A673 (cell line): ENCODE results near the gene CDC42BPB. TPM values are rescaled to one million over a fixed set of nuclear protein-coding genes. Genes with fewer than 3 reads are reported as not detected.

Experiments
- BruUV-seq: library from RNA; stranded (reverse); fragments of 400-500 nt; replicated peaks from 2 replicates; lab custom pipeline; 2021; lab: Mats Ljungman, UMichigan
- CTCF ChIA-PET: fragments of 300-600 bp; sonication (Branson Sonifier 250); formaldehyde crosslinking; loops from one replicate; lab custom pipeline; 2022; ENCODE audit warnings: antibody characterized with exemption; lab: Charles Lee
- POLR2A ChIA-PET: fragments of 300-600 bp; sonication (Branson Sonifier 250); formaldehyde crosslinking; loops from one replicate; lab custom pipeline; 2022; ENCODE audit warnings: antibody characterized with exemption; ENCODE audit not compliant: low non-redundant PET; lab: Charles Lee
- DNase-seq: peaks from one replicate; pipeline ENCODE4 v3.0.0-alpha.2; 2015; ENCODE audit warnings: low spot score
- H3K27ac ChIP-seq: fragments of 200-600 bp; sonication (generic); 2 replicates; pipeline ENCODE4 v1.5.1; 2016; ENCODE audit warnings: mixed run types, low read depth, mild to moderate bottlenecking, mixed read lengths, antibody characterized with exemption, low read length; ENCODE audit not compliant: poor library complexity, severe bottlenecking
- H3K27me3 ChIP-seq: fragments of 200-600 bp; sonication (generic); replicated peaks from 2 replicates; pipeline ENCODE4 v1.6.1; 2017; ENCODE audit warnings: mixed run types, low read depth, mild to moderate bottlenecking, mixed read lengths, antibody characterized with exemption, low read length; ENCODE audit not compliant: insufficient read depth, poor library complexity
- H3K36me3 ChIP-seq: fragments of 200-600 bp; sonication (generic); 2 replicates; pipeline ENCODE4 v1.6.1; 2016; ENCODE audit warnings: mixed run types, mild to moderate bottlenecking, mixed read lengths, antibody characterized with exemption, low read length; ENCODE audit not compliant: insufficient read depth, poor library complexity, severe bottlenecking
- H3K4me1 ChIP-seq: fragments of 200-600 bp; sonication (generic); 2 replicates; pipeline ENCODE4 v1.6.1; 2017; ENCODE audit warnings: mixed run types, mild to moderate bottlenecking, mixed read lengths, antibody characterized with exemption, low read length; ENCODE audit not compliant: insufficient read depth, poor library complexity, severe bottlenecking
- H3K4me3 ChIP-seq: fragments of 200-600 bp; sonication (generic); 2 replicates; pipeline ENCODE4 v1.5.1; 2016; ENCODE audit warnings: low read depth, mixed run types, mild to moderate bottlenecking, mixed read lengths, low read length; ENCODE audit not compliant: poor library complexity, severe bottlenecking
- H3K9me3 ChIP-seq: fragments of 200-600 bp; sonication (generic); 2 replicates; pipeline ENCODE4 v1.6.1; 2016; ENCODE audit warnings: mixed run types, low read depth, mild to moderate bottlenecking, mixed read lengths, antibody characterized with exemption, low read length; ENCODE audit not compliant: poor library complexity, severe bottlenecking
- CTCF ChIP-seq: fragments of 300-800, 200-600 bp; sonication (generic); conservative IDR thresholded peaks from 2 replicates; pipeline ENCODE4 v1.5.1; 2017; ENCODE audit warnings: low read depth, mild to moderate bottlenecking, antibody characterized with exemption, low read length, moderate library complexity, mixed read lengths
- EZH2 ChIP-seq: fragments of 200-600 bp; sonication (generic); IDR thresholded peaks from 2 replicates; pipeline ENCODE4 v1.6.1; 2017; ENCODE audit warnings: borderline replicate concordance, low read depth, mild to moderate bottlenecking, mixed read lengths, antibody characterized with exemption, low read length; ENCODE audit not compliant: poor library complexity, severe bottlenecking
- intact Hi-C: fragments of 100-400 bp; cut with micrococcal nuclease; formaldehyde crosslinking; loops from one replicate; pipeline ENCODE4 v1.10.0; 2022; ENCODE audit not compliant: unreplicated experiment
- total RNA-seq: library from RNA; stranded (reverse); gene quantifications from 2 replicates; pipeline ENCODE4 v1.2.3, GENCODE V29; 2021

Gene CDC42BPB
- total RNA-seq, 1 experiment from 2014 or later, result 103 TPM

DNA sequence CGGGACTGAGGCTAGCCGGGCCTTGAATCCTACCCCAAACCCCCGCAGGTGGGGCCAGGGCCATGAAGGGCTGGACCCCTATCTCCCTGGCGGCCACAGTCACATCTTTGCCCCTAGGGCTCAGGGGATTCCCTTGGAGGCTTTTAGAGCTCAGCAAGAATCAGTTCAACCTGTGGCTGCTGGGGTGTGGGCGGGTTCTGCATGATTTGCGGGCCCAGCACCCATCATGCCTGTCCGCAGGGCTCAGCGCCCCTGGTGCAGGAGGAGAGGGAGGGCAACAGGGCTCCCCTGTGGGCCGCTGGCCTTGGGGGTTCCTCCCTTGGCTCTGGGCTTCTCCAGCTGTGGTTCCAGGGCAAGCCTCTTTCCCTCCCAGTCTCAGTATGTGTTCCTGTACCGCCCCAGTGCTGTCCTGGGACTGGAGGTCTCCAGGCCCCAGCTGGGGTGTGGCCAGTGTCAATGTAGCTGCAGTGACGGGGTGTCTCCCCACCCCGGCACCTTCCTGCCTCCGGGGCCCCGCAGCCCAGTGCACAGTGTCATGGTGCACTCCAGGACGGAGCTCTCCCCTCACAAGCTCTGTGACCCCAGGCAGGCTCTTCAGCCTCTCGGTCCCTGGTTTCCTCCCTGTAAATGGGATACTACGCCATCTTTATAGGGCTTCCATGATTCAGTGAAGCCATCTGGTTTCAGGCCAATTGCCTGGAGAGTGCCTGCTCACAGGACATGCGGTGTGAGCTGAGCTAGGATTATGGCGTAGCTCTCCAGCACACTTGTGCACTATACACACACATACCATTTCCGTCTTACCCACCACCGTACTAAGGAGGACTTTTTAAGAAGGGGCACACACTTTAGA is 16.8 kb upstream of the CDC42BPB start:
- no peak overlapping the region for H3K4me3 ChIP-seq
- no TSS peak for BruUV-seq
- TF ChIP-seq EZH2 (no peak), CTCF (no peak)
- H3K4me1 ChIP-seq, result peaks cover 6% of the 10 kb centered on the region
- DNase-seq, result no peak
- H3K36me3 ChIP-seq, result no peaks in the 10 kb centered on the region
- no peaks in the 10 kb centered on the region for H3K27me3 ChIP-seq
- CTCF ChIA-PET, result interaction anchor here (0.6 kb wide), 2 partner anchors 13 to 252 kb away, joined by 3 to 4 read pairs; no protein-coding TSS in a partner anchor
- POLR2A ChIA-PET, result no interaction called here
- intact Hi-C loops, result no loop called here
- H3K9me3 ChIP-seq, result no peaks in the 10 kb centered on the region
- H3K27ac ChIP-seq, result no peak overlapping the region

DNA sequence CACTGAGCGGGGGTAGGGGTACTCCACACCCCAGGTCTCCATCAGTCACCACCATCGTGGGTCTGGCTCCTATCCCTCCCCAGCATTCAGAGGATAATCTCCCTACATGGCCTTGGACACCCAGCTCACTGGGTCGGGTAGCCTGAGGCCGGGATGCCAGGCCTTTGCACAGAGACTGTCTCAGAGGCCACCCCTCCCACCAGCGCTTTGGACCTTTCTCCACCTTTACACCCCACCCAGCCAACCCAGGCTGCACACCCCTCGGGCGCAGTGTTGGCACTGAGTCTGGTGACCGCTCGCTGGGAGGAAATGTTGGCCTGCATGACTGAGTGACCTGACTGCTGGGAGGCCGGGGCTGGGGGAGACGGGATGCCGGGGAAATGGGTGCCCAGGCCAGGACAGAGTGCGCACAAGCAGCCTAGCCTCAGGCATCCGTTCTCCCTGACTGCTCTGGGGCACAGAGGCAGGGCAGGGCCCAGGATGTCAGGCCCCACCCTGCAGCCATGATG is 16.1 kb upstream of the CDC42BPB start:
- H3K4me1 ChIP-seq, result peaks cover 1% of the 10 kb centered on the region
- ChIA-PET CTCF (no interaction called here), POLR2A (no interaction called here)
- intact Hi-C loops, result no loop called here
- no peaks in the 10 kb centered on the region for H3K9me3 ChIP-seq
- no peaks in the 10 kb centered on the region for H3K36me3 ChIP-seq
- no TSS peak for BruUV-seq
- no peak overlapping the region for H3K4me3 ChIP-seq
- no peak for TF ChIP-seq EZH2
- no peak for TF ChIP-seq CTCF
- no peaks in the 10 kb centered on the region for H3K27me3 ChIP-seq
- DNase-seq, result no peak
- no peak overlapping the region for H3K27ac ChIP-seq

- DNase-seq, result no peak
- Histone ChIP-seq H3K4me3 (no peak overlapping the region), H3K36me3 (no peaks in the 10 kb centered on the region), H3K4me1 (no peaks in the 10 kb centered on the region), H3K27ac (no peak overlapping the region), H3K9me3 (no peaks in the 10 kb centered on the region), H3K27me3 (no peaks in the 10 kb centered on the region)
- ChIA-PET CTCF (no interaction called here), POLR2A (no interaction called here)
- TF ChIP-seq CTCF, result no peak
- no peak for TF ChIP-seq EZH2
- intact Hi-C loops, result no loop called here
- no TSS peak for BruUV-seq
Observed at GRCh38 chr14:103072595-103073366, 15.4 kb upstream of the CDC42BPB start.
